K562 (cell line): ENCODE data around the gene TTC39C. TPM values are rescaled to one million over a fixed set of nuclear protein-coding genes. Genes with fewer than 3 reads are reported as not detected.

Source experiments
- ATAC-seq: fragments of 200-7000 bp; cut with Tn5 transposase; 3 replicates; pipeline ENCODE4 v1.9.1; 2020; ENCODE audit warnings: moderate library complexity
- BruUV-seq: library from RNA; stranded (reverse); fragments of 400-500 nt; replicated peaks from 2 replicates; lab custom pipeline; 2021; lab: Mats Ljungman, UMichigan
- CTCF ChIA-PET: fragments of 300-600 bp; formaldehyde crosslinking; extraction: SDS; loops from one replicate; lab custom pipeline; 2021; ENCODE audit warnings: low intra/inter-chr PET ratio; lab: Yijun Ruan, JAX
- POLR2A ChIA-PET: fragments of 300-600, 350-650 bp; sonication (Branson Sonifier 250); formaldehyde crosslinking; extraction: SDS; loops from one replicate; lab custom pipeline; 2021; ENCODE audit warnings: antibody characterized with exemption, inconsistent platforms; lab: Yijun Ruan, JAX
- DNase-seq, 4 experiments: peaks; one replicate each; pipeline versions ENCODE4 v3.0.0 to v3.0.0-alpha.2; 2011 to 2018; ENCODE audit warnings: low spot score in 3 of 4, mixed read lengths in 3 of 4; ENCODE audit errors: extremely low read depth in 1 of 4
- FAIRE-seq: peaks from 2 replicates; lab custom pipeline; 2011; peaks lifted over from hg19 to GRCh38; lab: Jason Lieb, UNC
- H2AFZ ChIP-seq: 2 replicates; pipeline ENCODE4 v1.6.0; 2011; ENCODE audit warnings: low read depth, low read length, control low read depth, inconsistent platforms
- H3K27ac ChIP-seq: fragments of 200-600 bp; 3 replicates; pipeline ENCODE4 v1.8.0; 2011; ENCODE audit warnings: low read depth, mild to moderate bottlenecking, control low read depth, inconsistent platforms, low read length, moderate library complexity, mixed read lengths; ENCODE audit errors: extremely low read depth
- H3K27me3 ChIP-seq, 2 experiments: fragments of 300-600 bp in 1 of 2; 2 replicates in 1 of 2; 3 replicates in 1 of 2; pipeline versions ENCODE4 v1.6.0 to v1.8.0; 2011; ENCODE audit warnings: inconsistent platforms in 2 of 2, low read length in 2 of 2, mild to moderate bottlenecking in 1 of 2, mixed read lengths in 1 of 2, moderate library complexity in 1 of 2; ENCODE audit not compliant: control insufficient read depth in 2 of 2, insufficient read depth in 2 of 2
- H3K36me3 ChIP-seq: fragments of 300-600 bp; 3 replicates; pipeline ENCODE4 v1.8.0; 2011; ENCODE audit warnings: mild to moderate bottlenecking, low read length, inconsistent platforms; ENCODE audit not compliant: control insufficient read depth, insufficient read depth
- H3K4me1 ChIP-seq, 2 experiments: fragments of 200-600 bp in 1 of 2; replicated peaks in 1 of 2; 2 replicates in 1 of 2; 3 replicates in 1 of 2; pipeline versions ENCODE4 v1.5.1 to v1.8.0; 2011; ENCODE audit warnings: inconsistent platforms in 2 of 2, low read length in 2 of 2, mild to moderate bottlenecking in 1 of 2, mixed read lengths in 1 of 2, moderate library complexity in 1 of 2; ENCODE audit not compliant: control insufficient read depth in 2 of 2, insufficient read depth in 2 of 2
- H3K4me2 ChIP-seq: 2 replicates; pipeline ENCODE4 v1.6.1; 2011; ENCODE audit warnings: low read length, control low read depth, inconsistent platforms, mixed read lengths; ENCODE audit not compliant: insufficient read depth
- H3K4me3 ChIP-seq: fragments of 200-600 bp; sonication (generic), shearing (Covaris generic); 2 replicates; pipeline ENCODE4 v1.5.1; 2016; ENCODE audit warnings: control low read depth, inconsistent platforms
- H3K79me2 ChIP-seq: fragments of 200-600 bp; 3 replicates; pipeline ENCODE4 v1.8.0; 2011; ENCODE audit warnings: low read length, inconsistent platforms; ENCODE audit not compliant: control insufficient read depth, insufficient read depth
- H3K9ac ChIP-seq, 2 experiments: 2 replicates each; pipeline versions ENCODE4 v1.6.0 to v1.6.1; 2011; ENCODE audit warnings: low read depth in 2 of 2, low read length in 2 of 2, control low read depth in 1 of 2, inconsistent platforms in 1 of 2, mild to moderate bottlenecking in 1 of 2, mixed read lengths in 1 of 2; ENCODE audit not compliant: insufficient read depth in 1 of 2
- H3K9me1 ChIP-seq: one replicate; pipeline ENCODE4 v1.6.0; 2011; ENCODE audit warnings: inconsistent platforms, mild to moderate bottlenecking, low read length, moderate library complexity; ENCODE audit not compliant: control insufficient read depth, insufficient read depth
- H3K9me3 ChIP-seq: replicated peaks from 2 replicates; pipeline ENCODE4 v1.5.1; 2011; ENCODE audit warnings: low read depth, low read length, inconsistent platforms; ENCODE audit not compliant: control insufficient read depth, insufficient read depth
- H4K20me1 ChIP-seq: replicated peaks from 2 replicates; pipeline ENCODE4 v1.6.1; 2011; ENCODE audit warnings: low read length, inconsistent platforms, mixed read lengths; ENCODE audit not compliant: control insufficient read depth, insufficient read depth
- NFIC ChIP-seq: fragments of 450-650 bp; IDR thresholded peaks from 2 replicates; pipeline ENCODE4 v1.6.1; 2017; ENCODE audit warnings: mild to moderate bottlenecking, inconsistent platforms
- OTX1 ChIP-seq: fragments of 450-650 bp; formaldehyde crosslinking; IDR thresholded peaks from 2 replicates; pipeline ENCODE4 v1.4.0; 2022; ENCODE audit warnings: mild to moderate bottlenecking
- POLR3G ChIP-seq: IDR thresholded peaks from 2 replicates; pipeline ENCODE4 v1.6.1; 2011; ENCODE audit not compliant: insufficient read length, insufficient replicate concordance; ENCODE audit errors: extremely low read depth
- ZNF143 ChIP-seq: sonication (generic); formaldehyde crosslinking; IDR thresholded peaks from 2 replicates; pipeline ENCODE4 v1.9.0; 2022; ENCODE audit warnings: mild to moderate bottlenecking, missing genetic modification reagents
- WGBS: fragments of 100-300 bp; shearing (Covaris generic); methylation state at CpG from one replicate; pipeline ENCODE4 v1.1.6; 2016; ENCODE audit warnings: low coverage, mixed read lengths; ENCODE audit not compliant: insufficient coverage; ENCODE audit errors: missing lambda C conversion rate; 5-methylcytosine and 5-hydroxymethylcytosine counted together
- in situ Hi-C: fragments of 300-500 bp; cut with MboI; formaldehyde crosslinking; loops from 4 replicates; pipeline ENCODE4 v1.15.0; 2018; ENCODE audit warnings: inconsistent platforms, mixed read lengths
- intact Hi-C: fragments of 100-400 bp; cut with micrococcal nuclease; formaldehyde crosslinking; loops from 2 replicates; pipeline ENCODE4 v1.14.2; 2022
- polyA plus RNA-seq, 8 experiments: library from polyadenylated mRNA; depleted of rRNA in 4 of 8; stranded (reverse) in 5 of 8; unstranded in 3 of 8; fragments of >200 nt; fragmentation: Nextera tagmentation in 2 of 8; fragmentation: Illumina TruSeq in 1 of 8; extraction: Ambion mirVana in 2 of 8; extraction: Trizol in 1 of 8; gene quantifications; 2 replicates each; pipeline versions ENCODE4 v1.2.1 to v1.2.3, GENCODE V29; 2011 to 2014; ENCODE audit warnings: inconsistent platforms in 1 of 8, missing spikeins in 1 of 8
- total RNA-seq, 7 experiments: library from RNA; depleted of rRNA in 6 of 7; stranded (reverse); fragments of >200 nt in 6 of 7; fragmentation: Illumina TruSeq in 2 of 7; extraction: Trizol in 2 of 7; gene quantifications; 2 replicates each; pipeline versions ENCODE4 v1.2.1 to v1.2.3, GENCODE V29; 2011 to 2021; ENCODE audit warnings: low replicate concordance in 1 of 7
- TF ChIP-seq, protein P1 (sequence below): fragments of 250-450 bp; sonication (Bioruptor Pico); IDR thresholded peaks from 2 replicates; pipeline ENCODE4 v1.8.0; 2021; ENCODE audit warnings: moderate library complexity, mild to moderate bottlenecking, inconsistent platforms
- TF ChIP-seq, protein P2 (sequence below), 3 experiments: IDR thresholded peaks in 2 of 3; conservative IDR thresholded peaks in 1 of 3; 2 replicates each; pipeline ENCODE4 v1.5.1; 2011 to 2012; ENCODE audit warnings: low read length in 3 of 3, mild to moderate bottlenecking in 3 of 3, control low read depth in 2 of 3, improper control_type of control experiment in 1 of 3, inconsistent platforms in 1 of 3, low read depth in 1 of 3, mixed read lengths in 1 of 3, moderate library complexity in 1 of 3; ENCODE audit not compliant: insufficient read depth in 2 of 3

Gene TTC39C
- total and polyA plus RNA-seq, 9 of the 15 experiments (the other 6 are each of a cell fraction or from before 2014, with no cell fraction given) = 0.01 to 0.58 (median 0.18) TPM; not detected in 5

DNA sequence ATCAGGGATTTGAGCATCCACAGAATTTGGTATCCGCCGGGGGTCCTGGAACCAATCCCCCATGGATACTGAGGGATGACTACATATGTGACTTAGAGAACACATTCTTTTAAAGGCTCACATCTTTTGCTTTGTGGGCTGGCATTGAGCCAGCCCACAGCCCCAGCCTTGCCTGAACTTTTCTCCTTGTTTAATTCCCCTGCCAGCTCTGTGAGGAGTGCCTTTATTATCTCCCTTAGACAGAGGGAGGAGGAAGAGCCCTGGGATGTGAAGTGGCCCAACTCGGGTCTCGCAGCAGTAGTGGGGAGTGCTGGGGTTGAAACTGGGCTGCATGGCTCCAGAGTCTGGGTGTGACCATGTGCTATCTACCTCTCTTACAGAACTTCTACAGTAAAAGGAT lies 7.6 kb downstream of the TTC39C start:
- H3K9ac ChIP-seq = no peak overlapping the region
- ChIA-PET POLR2A (no interaction called here), CTCF (no interaction called here)
- ATAC-seq (no peak), FAIRE-seq (no peak), DNase-seq (no peak)
- 0% methylated on average over 4 of the region's 4 CpGs for whole genome bisulfite sequencing
- peak; percentile 44; the same call in 1 of the 2 replicates for TF ChIP-seq NFIC
- TF ChIP-seq, protein P1, sequence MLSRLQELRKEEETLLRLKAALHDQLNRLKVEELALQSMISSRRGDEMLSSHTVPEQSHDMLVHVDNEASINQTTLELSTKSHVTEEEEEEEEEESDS = no peak
- no peak for TF ChIP-seq ZNF143
- no peak for TF ChIP-seq POLR3G
- in situ Hi-C loops = no loop called here
- H2AFZ ChIP-seq = no peak overlapping the region
- H3K4me3 ChIP-seq = no peak overlapping the region
- H4K20me1 ChIP-seq = no peaks in the 10 kb centered on the region
- H3K4me2 ChIP-seq = no peak overlapping the region
- peaks cover 7 to 34% of the 10 kb centered on the region in 2 experiments; a peak in 4 of 5 replicates for H3K27me3 ChIP-seq
- intact Hi-C loops = no loop called here
- H3K9me1 ChIP-seq = no peaks in the 10 kb centered on the region
- BruUV-seq = no TSS peak
- H3K9me3 ChIP-seq = no peaks in the 10 kb centered on the region
- H3K36me3 ChIP-seq = no peaks in the 10 kb centered on the region
- no peak overlapping the region for H3K27ac ChIP-seq
- no peaks in the 10 kb centered on the region for H3K4me1 ChIP-seq
- no peaks in the 10 kb centered on the region for H3K79me2 ChIP-seq

DNA sequence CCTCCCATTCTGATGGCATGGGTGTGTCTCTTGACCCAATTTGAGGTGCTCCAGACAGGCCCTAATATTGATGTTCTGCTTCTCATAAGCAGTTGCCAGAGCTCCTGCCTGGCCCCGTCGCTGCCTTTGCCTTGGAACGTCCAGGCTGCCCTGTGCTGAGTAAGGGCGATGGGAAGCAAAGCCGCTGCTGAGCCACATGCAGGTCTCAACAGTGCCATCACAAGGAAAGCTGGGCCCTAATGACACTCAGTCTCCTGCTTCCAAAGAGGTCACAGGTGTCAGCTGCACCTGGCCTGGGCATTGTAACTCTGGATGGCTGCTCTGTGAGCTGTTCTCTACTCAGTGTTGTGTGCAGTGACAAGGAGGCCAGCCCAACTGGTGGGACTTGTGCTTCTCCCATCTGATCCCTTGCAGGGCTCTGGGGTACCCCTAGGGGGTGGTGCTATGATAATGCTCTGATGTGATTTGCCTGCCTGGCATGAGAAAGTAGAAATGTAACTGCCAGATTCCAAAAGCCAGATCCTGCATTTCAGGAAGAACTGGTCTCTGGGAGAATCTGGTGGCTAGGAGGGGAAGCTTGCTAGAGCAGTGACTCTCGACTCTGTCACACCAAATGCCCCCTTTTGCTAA lies 8.7 kb downstream of the TTC39C start:
- ATAC-seq (peak; percentile 61), DNase-seq (no peak), FAIRE-seq (no peak)
- in situ Hi-C loops = no loop called here
- Histone ChIP-seq H3K79me2 (no peaks in the 10 kb centered on the region), H3K9me3 (no peaks in the 10 kb centered on the region), H3K27ac (no peak overlapping the region), H3K4me2 (no peak overlapping the region), H4K20me1 (no peaks in the 10 kb centered on the region), H3K36me3 (no peaks in the 10 kb centered on the region), H2AFZ (no peak overlapping the region), H3K4me3 (no peak overlapping the region), H3K4me1 (no peaks in the 10 kb centered on the region), H3K27me3 (peaks cover 4 to 31% of the 10 kb centered on the region in 2 experiments; a peak in 4 of 5 replicates), H3K9me1 (no peaks in the 10 kb centered on the region), H3K9ac (no peak overlapping the region)
- POLR2A ChIA-PET = interaction anchor here (0.6 kb wide), 1 partner anchor 747 kb away, joined by 3 read pairs; no protein-coding TSS in a partner anchor
- no TSS peak for BruUV-seq
- intact Hi-C loops = no loop called here
- CTCF ChIA-PET = no interaction called here
- WGBS = 0% methylated on average over 6 of the region's 6 CpGs
- TF ChIP-seq OTX1 (CRISPR knock-in tag) = no peak
- TF ChIP-seq, protein P2, sequence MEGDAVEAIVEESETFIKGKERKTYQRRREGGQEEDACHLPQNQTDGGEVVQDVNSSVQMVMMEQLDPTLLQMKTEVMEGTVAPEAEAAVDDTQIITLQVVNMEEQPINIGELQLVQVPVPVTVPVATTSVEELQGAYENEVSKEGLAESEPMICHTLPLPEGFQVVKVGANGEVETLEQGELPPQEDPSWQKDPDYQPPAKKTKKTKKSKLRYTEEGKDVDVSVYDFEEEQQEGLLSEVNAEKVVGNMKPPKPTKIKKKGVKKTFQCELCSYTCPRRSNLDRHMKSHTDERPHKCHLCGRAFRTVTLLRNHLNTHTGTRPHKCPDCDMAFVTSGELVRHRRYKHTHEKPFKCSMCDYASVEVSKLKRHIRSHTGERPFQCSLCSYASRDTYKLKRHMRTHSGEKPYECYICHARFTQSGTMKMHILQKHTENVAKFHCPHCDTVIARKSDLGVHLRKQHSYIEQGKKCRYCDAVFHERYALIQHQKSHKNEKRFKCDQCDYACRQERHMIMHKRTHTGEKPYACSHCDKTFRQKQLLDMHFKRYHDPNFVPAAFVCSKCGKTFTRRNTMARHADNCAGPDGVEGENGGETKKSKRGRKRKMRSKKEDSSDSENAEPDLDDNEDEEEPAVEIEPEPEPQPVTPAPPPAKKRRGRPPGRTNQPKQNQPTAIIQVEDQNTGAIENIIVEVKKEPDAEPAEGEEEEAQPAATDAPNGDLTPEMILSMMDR (IDR thresholded peaks at IDR 0.05 in 2 of 3, conservative IDR thresholded peaks at IDR 0.05 in 1 of 3; ENCODE audit: insufficient read depth in 2 of 3, low read depth in 1 of 3, low read length in 3 of 3) = peak in 1 of 3 experiments; percentile 16; a peak in 1 of 6 replicates
